Neural cell (in vitro differentiated cells): Measurements from ENCODE around the gene IGF1. TPM values are rescaled to one million over a fixed set of nuclear protein-coding genes. Genes with fewer than 3 reads are reported as not detected.

ENCODE experiments used
- H2AFZ ChIP-seq: fragments of 200-600, 300-800 bp; sonication (generic), shearing (Covaris generic); 2 replicates; pipeline ENCODE4 v1.6.0; 2014; ENCODE audit warnings: low read depth, mild to moderate bottlenecking, antibody characterized with exemption, low read length, moderate library complexity
- H3F3A ChIP-seq: fragments of 200-600 bp; shearing (Covaris generic); 2 replicates; pipeline ENCODE4 v1.6.1; 2016; ENCODE audit warnings: mild to moderate bottlenecking, moderate library complexity, mixed read lengths, antibody characterized with exemption, low read length; ENCODE audit not compliant: insufficient read depth, poor library complexity, severe bottlenecking
- H3K27ac ChIP-seq: fragments of 200-600, 300-800 bp; sonication (generic), shearing (Covaris generic); 2 replicates; pipeline ENCODE4 v1.5.1; 2014; ENCODE audit warnings: mild to moderate bottlenecking, low read length, moderate library complexity
- H3K27me3 ChIP-seq: fragments of 300-800, 200-600 bp; sonication (generic), shearing (Covaris generic); 2 replicates; pipeline ENCODE4 v1.6.0; 2014; ENCODE audit warnings: mild to moderate bottlenecking, low read depth, low read length, moderate library complexity; ENCODE audit not compliant: insufficient read depth
- H3K36me3 ChIP-seq: fragments of 300-800, 200-600 bp; sonication (generic), shearing (Covaris generic); 2 replicates; pipeline ENCODE4 v1.5.1; 2014; ENCODE audit warnings: mild to moderate bottlenecking, antibody characterized with exemption, low read length, moderate library complexity; ENCODE audit not compliant: insufficient read depth
- H3K4me2 ChIP-seq: fragments of 300-800, 200-600 bp; sonication (generic), shearing (Covaris generic); 2 replicates; pipeline ENCODE4 v1.6.0; 2014; ENCODE audit warnings: mild to moderate bottlenecking, low read length
- H3K4me3 ChIP-seq: fragments of 300-800, 200-600 bp; sonication (generic), shearing (Covaris generic); 2 replicates; pipeline ENCODE4 v1.5.1; 2014; ENCODE audit warnings: mild to moderate bottlenecking, low read length, moderate library complexity
- H3K79me2 ChIP-seq: fragments of 200-600 bp; shearing (Covaris generic); replicated peaks from 2 replicates; pipeline ENCODE4 v1.6.0; 2014; ENCODE audit warnings: mild to moderate bottlenecking, low read length, moderate library complexity; ENCODE audit not compliant: insufficient read depth
- H3K9ac ChIP-seq: fragments of 300-800, 200-600 bp; sonication (generic), shearing (Covaris generic); 2 replicates; pipeline ENCODE4 v1.6.1; 2016; ENCODE audit warnings: mild to moderate bottlenecking, low read length, mixed read lengths
- H3K9me2 ChIP-seq: fragments of 200-600 bp; shearing (Covaris generic); 2 replicates; pipeline ENCODE4 v1.6.1; 2016; ENCODE audit warnings: mild to moderate bottlenecking, low read length, mixed read lengths; ENCODE audit not compliant: insufficient read depth
- H3K9me3 ChIP-seq: fragments of 200-600, 300-800 bp; sonication (generic), shearing (Covaris generic); 2 replicates; pipeline ENCODE4 v1.6.1; 2016; ENCODE audit warnings: mild to moderate bottlenecking, mixed run types, low read length, moderate library complexity, mixed read lengths
- H4K20me1 ChIP-seq: fragments of 200-600 bp; shearing (Covaris generic); 2 replicates; pipeline ENCODE4 v1.6.1; 2016; ENCODE audit warnings: mild to moderate bottlenecking, mixed run types; ENCODE audit not compliant: insufficient read depth
- CTCF ChIP-seq: fragments of 450-650 bp; IDR thresholded peaks from 2 replicates; pipeline ENCODE4 v1.5.1; 2014; ENCODE audit warnings: antibody characterized with exemption, mild to moderate bottlenecking, moderate library complexity; ENCODE audit not compliant: poor library complexity, severe bottlenecking
- EP300 ChIP-seq: fragments of 450-650 bp; conservative IDR thresholded peaks from 2 replicates; pipeline ENCODE4 v1.6.1; 2014; ENCODE audit warnings: antibody characterized with exemption, mild to moderate bottlenecking, moderate library complexity; ENCODE audit not compliant: poor library complexity, severe bottlenecking
- EZH2 ChIP-seq: fragments of 200-600, 300-800 bp; shearing (Covaris generic), sonication (generic); IDR thresholded peaks from 2 replicates; pipeline ENCODE4 v1.6.1; 2014; ENCODE audit warnings: antibody characterized with exemption, low read length, borderline replicate concordance, mild to moderate bottlenecking; ENCODE audit not compliant: insufficient read depth, poor library complexity, severe bottlenecking
- POLR2AphosphoS5 ChIP-seq: IDR thresholded peaks from 2 replicates; pipeline ENCODE4 v1.6.1; 2012
- RAD21 ChIP-seq: fragments of 450-650 bp; conservative IDR thresholded peaks from 2 replicates; pipeline ENCODE4 v1.6.1; 2014; ENCODE audit warnings: antibody characterized with exemption, mild to moderate bottlenecking, moderate library complexity
- REST ChIP-seq: IDR thresholded peaks from 2 replicates; pipeline ENCODE4 v1.6.1; 2012; ENCODE audit warnings: borderline replicate concordance
- SMC3 ChIP-seq: fragments of 450-650 bp; conservative IDR thresholded peaks from 2 replicates; pipeline ENCODE4 v1.6.1; 2014; ENCODE audit warnings: antibody characterized with exemption, mild to moderate bottlenecking, moderate library complexity; ENCODE audit not compliant: poor library complexity
- TAF1 ChIP-seq: IDR thresholded peaks from 2 replicates; pipeline ENCODE4 v1.6.1; 2012; ENCODE audit warnings: low read depth
- polyA plus RNA-seq: library from polyadenylated mRNA; depleted of rRNA; stranded (reverse); fragments of >200 nt; gene quantifications from 2 replicates; pipeline ENCODE4 v1.2.3, GENCODE V29; 2014

IGF1 gene
- polyA plus RNA-seq, 1 donor from 2014 or later = not detected

- Histone ChIP-seq H3K9me2 (no peaks in the 10 kb centered on the region), H2AFZ (no peak overlapping the region), H3K27me3 (no peaks in the 10 kb centered on the region), H3K27ac (no peak overlapping the region), H3F3A (no peaks in the 10 kb centered on the region), H3K9ac (no peak overlapping the region), H3K79me2 (no peaks in the 10 kb centered on the region), H4K20me1 (no peaks in the 10 kb centered on the region), H3K4me3 (no peak overlapping the region), H3K4me2 (no peak overlapping the region), H3K36me3 (no peaks in the 10 kb centered on the region), H3K9me3 (no peaks in the 10 kb centered on the region)
- no peak for TF ChIP-seq SMC3
- no peak for TF ChIP-seq POLR2AphosphoS5
- no peak for TF ChIP-seq RAD21
- no peak for TF ChIP-seq EP300
- TF ChIP-seq TAF1 = no peak
Measured at GRCh38 chr12:102429211-102430154, 50.9 kb downstream of the IGF1 start.

- Histone ChIP-seq H3K27me3 (no peaks in the 10 kb centered on the region), H3F3A (no peaks in the 10 kb centered on the region), H3K27ac (no peak overlapping the region), H2AFZ (no peak overlapping the region), H3K9ac (no peak overlapping the region), H3K4me3 (no peak overlapping the region), H3K9me3 (no peaks in the 10 kb centered on the region), H3K79me2 (no peaks in the 10 kb centered on the region), H3K36me3 (no peaks in the 10 kb centered on the region), H3K4me2 (no peak overlapping the region), H4K20me1 (no peaks in the 10 kb centered on the region), H3K9me2 (no peaks in the 10 kb centered on the region)
- TF ChIP-seq EP300 (no peak), EZH2 (no peak), CTCF (no peak), TAF1 (no peak), POLR2AphosphoS5 (no peak), SMC3 (no peak), REST (no peak)
Measured at GRCh38 chr12:102427543-102427941, 52.8 kb downstream of the IGF1 start.
